Muscle of leg (tissue), 11 donors: Measurements from ENCODE around the gene MMP23B. TPM values are rescaled to one million over a fixed set of nuclear protein-coding genes. Genes with fewer than 3 reads are reported as not detected.

ENCODE experiments used
- DNase-seq: peaks from one replicate; pipeline ENCODE4 v3.0.0; 2013
- H3K27ac ChIP-seq: one replicate; pipeline ENCODE4 v1.5.1; 2013; ENCODE audit warnings: mild to moderate bottlenecking, low read length, control low read depth
- H3K27me3 ChIP-seq: one replicate; pipeline ENCODE4 v1.6.1; 2013; ENCODE audit warnings: low read length; ENCODE audit not compliant: control insufficient read depth, insufficient read depth
- H3K36me3 ChIP-seq: one replicate; pipeline ENCODE4 v1.6.1; 2013; ENCODE audit warnings: low read length; ENCODE audit not compliant: control insufficient read depth, insufficient read depth
- H3K4me1 ChIP-seq: one replicate; pipeline ENCODE4 v1.6.1; 2013; ENCODE audit warnings: low read length; ENCODE audit not compliant: control insufficient read depth, insufficient read depth
- H3K4me3 ChIP-seq: one replicate; pipeline ENCODE4 v1.5.1; 2013; ENCODE audit warnings: low read length, control low read depth
- H3K9me3 ChIP-seq: replicated peaks from 2 replicates; pipeline ENCODE4 v1.6.1; 2013; ENCODE audit warnings: low read depth, low read length; ENCODE audit not compliant: control insufficient read depth
- WGBS: methylation state at CpG from one replicate; pipeline ENCODE4 v1.1.5; 2013; ENCODE audit warnings: missing lambda C conversion rate; ENCODE audit not compliant: insufficient coverage; 5-methylcytosine and 5-hydroxymethylcytosine counted together
- polyA plus RNA-seq, 8 donors: library from polyadenylated mRNA; unstranded; fragments of 120-200 nt; gene quantifications; one replicate each; pipeline versions ENCODE4 v1.2.1 to v1.2.3, GENCODE V29; 2013; ENCODE audit warnings: inconsistent platforms in 1 of 8, low replicate concordance in 1 of 8; ENCODE audit not compliant: insufficient read length in 8 of 8, insufficient read depth in 1 of 8
- total RNA-seq: library from RNA; stranded (reverse); fragments of 120-200 nt; gene quantifications from one replicate; pipeline ENCODE4 v1.2.4, GENCODE V29; 2013

Gene MMP23B
- total and polyA plus RNA-seq, 9 donors = 27.6 to 55.6 (median 36.9) TPM

DNA sequence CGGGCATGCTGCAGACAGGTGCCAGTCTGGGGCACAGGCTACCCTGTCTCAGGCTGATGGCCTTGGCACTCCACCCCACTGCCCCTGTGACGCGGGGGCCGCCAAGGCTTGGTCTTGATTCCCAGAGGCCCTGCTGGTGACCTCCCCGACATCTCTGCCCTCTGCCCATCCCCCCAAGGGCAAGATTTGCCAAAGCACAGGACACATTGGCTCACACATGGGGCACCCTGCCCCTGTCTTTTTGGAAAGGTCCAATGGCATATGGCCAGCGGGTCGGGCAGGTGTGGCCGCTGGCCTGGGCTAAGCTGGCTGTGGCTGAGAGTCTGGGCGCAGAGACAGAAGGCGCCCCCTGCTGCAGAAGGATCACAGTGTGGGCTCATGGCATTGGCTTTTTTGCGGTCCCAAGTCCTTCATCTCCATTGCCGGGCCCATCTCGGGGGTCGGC lies 12.0 kb upstream of the MMP23B start:
- no peak overlapping the region for H3K4me3 ChIP-seq
- DNase-seq = no peak
- peaks cover 30% of the 10 kb centered on the region for H3K36me3 ChIP-seq
- H3K4me1 ChIP-seq = peaks cover 43% of the 10 kb centered on the region
- H3K27ac ChIP-seq = peak overlapping the region; percentile 69
- WGBS = 72% methylated on average over 12 of the region's 14 CpGs
- H3K27me3 ChIP-seq = no peaks in the 10 kb centered on the region
- H3K9me3 ChIP-seq = no peaks in the 10 kb centered on the region

DNA sequence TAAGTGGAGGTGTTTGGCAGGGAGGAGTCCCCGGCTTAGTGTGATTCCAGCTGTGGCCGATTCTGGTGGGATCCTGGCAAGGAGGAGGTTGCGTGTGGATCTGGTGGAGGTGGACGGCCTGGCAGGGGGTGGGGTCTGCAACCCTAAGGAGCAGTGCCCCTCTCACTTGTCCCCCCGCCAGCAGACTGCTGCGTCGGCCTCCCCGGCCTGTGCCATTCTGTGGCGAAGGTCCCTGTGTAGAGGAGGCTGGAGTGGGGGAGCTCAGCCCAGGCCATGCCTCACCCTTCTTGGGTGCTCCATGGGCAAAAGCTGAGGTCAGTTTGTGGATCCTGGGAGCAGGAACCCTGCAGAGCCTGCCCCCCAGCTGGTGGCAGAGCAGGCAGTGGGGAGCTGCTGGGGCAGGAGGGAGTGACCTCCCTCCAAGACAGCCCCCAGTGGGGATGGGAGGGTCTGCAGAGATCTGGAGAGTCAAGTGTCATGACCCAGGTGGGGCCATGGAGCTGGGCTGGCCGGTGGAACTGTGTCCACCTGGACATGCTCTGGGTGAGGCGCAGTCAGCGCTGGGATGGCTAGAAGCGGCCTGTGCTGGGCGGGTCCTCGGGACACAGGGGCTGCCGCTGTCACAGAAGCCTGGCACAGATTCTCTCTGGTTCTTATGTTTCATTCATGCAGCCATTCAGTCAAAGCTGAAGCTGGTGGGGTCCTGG lies 11.4 kb upstream of the MMP23B start:
- Histone ChIP-seq H3K9me3 (no peaks in the 10 kb centered on the region), H3K36me3 (peaks cover 36% of the 10 kb centered on the region), H3K27ac (peak overlapping the region; percentile 69), H3K4me3 (no peak overlapping the region), H3K4me1 (peaks cover 43% of the 10 kb centered on the region), H3K27me3 (no peaks in the 10 kb centered on the region)
- no peak for DNase-seq
- WGBS = 85% methylated on average over 10 of the region's 16 CpGs

DNA sequence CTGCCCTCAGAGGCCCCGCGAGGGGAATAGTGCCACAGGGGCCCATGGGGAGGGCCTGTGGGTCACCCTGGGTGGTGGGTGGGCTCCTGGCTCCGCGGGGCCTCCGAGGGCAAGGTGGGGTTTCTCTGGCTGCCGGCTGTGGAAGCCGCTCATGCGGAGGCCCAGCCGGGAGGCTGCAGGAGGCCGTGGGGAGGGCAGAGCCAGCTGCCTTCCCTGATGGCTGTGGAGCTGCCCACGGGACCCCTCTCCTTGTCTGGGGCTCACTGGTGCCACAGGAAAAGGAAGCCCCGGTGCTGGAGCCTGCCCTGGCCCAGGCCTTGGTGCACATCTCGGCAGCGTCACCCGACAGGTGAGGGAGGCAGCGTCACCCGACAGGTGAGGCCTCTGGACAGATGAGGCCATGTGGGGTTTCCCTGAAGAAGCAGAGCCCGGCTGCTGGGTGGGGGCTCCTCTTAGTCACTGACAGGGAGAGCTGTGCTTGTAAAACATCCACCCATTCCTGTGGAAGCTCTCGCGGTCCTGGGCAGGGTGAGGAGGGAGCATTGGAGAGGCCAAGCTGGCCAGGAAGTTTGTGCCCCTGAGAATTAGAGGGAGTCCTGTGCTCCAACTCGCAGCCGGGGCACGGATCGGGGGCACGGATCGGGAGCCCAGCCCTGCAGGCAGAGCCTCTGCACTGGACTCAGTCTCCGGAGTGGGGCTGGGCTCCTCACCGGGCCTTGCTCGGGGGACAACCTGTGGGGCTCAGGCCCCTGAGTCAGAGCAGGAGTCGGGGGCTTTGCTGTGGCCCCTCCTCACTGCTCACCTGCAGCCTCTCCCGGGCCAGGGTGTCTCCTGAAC lies 10.6 kb upstream of the MMP23B start:
- Histone ChIP-seq H3K27me3 (no peaks in the 10 kb centered on the region), H3K36me3 (peaks cover 36% of the 10 kb centered on the region), H3K4me3 (no peak overlapping the region), H3K4me1 (peaks cover 41% of the 10 kb centered on the region), H3K27ac (peak overlapping the region; percentile 69), H3K9me3 (no peaks in the 10 kb centered on the region)
- DNase-seq = no peak
- 64% methylated on average over 29 of the region's 31 CpGs for WGBS

DNA sequence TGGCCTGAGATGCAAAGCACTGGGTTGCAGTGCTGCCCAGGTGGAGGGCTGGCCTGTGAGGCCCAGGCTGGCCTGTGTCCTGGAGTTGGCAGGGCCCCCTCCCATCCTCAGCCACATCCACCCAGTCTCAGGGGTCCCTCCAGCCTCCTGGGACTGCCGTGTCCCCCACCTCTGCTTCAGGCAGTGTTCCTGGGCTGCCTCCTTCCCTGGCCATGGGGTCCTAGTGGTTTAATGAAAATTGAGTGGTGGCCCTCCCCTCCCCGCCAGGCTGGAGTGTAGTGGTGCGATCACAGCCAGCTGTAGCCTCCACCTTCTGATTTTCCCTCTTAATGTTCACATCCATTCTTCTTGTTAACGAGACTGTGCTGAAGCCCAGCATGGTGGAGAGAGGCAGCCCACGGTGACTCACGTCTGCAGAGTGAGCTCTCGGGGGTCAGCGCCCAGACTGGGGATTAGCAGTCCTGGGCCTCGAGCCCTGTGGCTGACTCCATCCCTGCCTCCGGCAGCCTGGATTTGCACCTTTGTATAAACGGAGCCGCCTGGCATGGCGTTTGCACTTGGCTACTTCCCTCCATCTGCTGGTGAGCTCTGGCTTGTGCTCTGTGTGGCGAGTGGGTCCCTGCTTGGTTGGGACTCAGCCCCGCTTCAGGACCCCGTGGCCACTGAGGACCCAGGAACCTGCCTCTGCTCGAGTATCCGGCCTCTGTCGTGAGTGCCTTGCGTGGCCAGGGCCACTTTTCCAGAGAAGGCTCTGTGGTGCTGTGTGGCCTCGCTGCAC lies 9.8 kb upstream of the MMP23B start:
- WGBS = 68% methylated on average over 19 of the region's 21 CpGs
- Histone ChIP-seq H3K4me1 (peaks cover 34% of the 10 kb centered on the region), H3K27ac (no peak overlapping the region), H3K4me3 (no peak overlapping the region), H3K27me3 (no peaks in the 10 kb centered on the region), H3K9me3 (no peaks in the 10 kb centered on the region), H3K36me3 (peaks cover 33% of the 10 kb centered on the region)
- DNase-seq = no peak

DNA sequence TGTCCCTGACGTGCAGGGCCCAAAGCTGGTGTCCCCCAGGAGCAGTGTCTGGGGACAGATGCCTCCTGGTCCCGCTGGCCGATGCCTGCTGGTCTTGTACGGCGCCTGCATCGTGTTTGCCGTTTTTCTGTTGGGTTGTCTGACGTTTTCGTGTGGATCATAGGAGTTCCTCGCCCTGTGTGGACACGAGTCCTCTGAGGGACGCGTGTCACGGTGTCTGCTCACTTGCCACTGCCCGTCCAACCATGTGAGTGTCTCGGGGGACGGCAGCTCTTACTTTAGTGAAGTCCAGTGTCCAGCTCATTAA lies 9.2 kb upstream of the MMP23B start:
- Histone ChIP-seq H3K36me3 (peaks cover 31% of the 10 kb centered on the region), H3K9me3 (no peaks in the 10 kb centered on the region), H3K4me3 (no peak overlapping the region), H3K27me3 (no peaks in the 10 kb centered on the region), H3K4me1 (peaks cover 34% of the 10 kb centered on the region), H3K27ac (no peak overlapping the region)
- 75% methylated on average over 11 of the region's 17 CpGs for WGBS
- no peak for DNase-seq

DNA sequence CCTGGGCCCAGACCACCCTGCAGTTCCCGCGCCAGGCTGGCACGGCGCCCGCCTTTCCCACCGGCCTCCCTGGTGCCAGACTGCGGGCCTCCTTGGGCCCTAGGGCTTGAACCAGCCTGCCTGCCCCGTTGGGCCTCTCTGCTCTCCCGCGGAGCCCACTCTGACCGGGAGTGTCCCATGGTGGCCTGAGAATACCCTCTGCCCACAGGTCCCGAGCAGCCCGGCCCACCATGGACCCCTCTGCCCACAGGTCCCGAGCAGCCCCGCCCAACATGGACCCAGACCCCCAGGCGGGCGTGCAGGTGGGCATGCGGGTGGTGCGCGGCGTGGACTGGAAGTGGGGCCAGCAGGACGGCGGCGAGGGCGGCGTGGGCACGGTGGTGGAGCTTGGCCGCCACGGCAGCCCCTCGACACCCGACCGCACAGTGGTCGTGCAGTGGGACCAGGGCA lies 8.8 kb upstream of the MMP23B start:
- DNase-seq = no peak
- Histone ChIP-seq H3K36me3 (peaks cover 30% of the 10 kb centered on the region), H3K27ac (no peak overlapping the region), H3K4me1 (peaks cover 34% of the 10 kb centered on the region), H3K4me3 (no peak overlapping the region), H3K9me3 (no peaks in the 10 kb centered on the region), H3K27me3 (no peaks in the 10 kb centered on the region)
- WGBS = 93% methylated on average over 33 of the region's 33 CpGs

DNA sequence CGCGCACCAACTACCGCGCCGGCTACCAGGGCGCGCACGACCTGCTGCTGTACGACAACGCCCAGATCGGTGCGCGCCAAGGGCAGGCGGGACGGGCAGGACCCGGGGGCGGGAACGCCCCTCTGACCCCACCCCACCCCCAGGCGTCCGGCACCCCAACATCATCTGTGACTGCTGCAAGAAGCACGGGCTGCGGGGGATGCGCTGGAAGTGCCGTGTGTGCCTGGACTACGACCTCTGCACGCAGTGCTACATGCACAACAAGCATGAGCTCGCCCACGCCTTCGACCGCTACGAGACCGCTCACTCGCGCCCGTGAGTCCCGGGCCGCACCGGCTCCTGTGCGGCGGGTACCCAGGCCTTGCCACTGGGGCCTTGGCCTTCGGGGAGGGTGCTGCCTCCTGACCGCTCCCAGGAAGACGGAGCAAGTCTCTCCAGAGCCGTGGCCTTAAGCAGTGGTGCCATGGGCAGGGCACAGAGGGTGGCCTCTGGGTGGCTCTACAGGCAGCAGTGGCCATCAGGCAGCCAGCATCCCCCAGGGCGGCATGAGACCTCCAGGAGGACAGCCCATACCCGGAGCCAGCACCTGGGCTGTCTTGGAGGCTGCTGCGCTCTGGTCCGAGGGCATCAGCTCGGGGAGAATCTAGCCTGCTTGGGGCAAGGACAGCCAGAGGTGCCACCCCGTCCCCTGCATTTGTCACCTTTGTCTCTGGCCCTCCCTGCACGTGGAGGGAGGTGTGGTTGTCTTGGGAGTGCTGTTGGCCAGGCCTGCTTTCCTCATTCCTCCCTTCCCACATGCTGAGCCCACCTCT lies 8.1 kb upstream of the MMP23B start:
- no peak for DNase-seq
- Histone ChIP-seq H3K4me1 (peaks cover 34% of the 10 kb centered on the region), H3K9me3 (no peaks in the 10 kb centered on the region), H3K36me3 (peaks cover 30% of the 10 kb centered on the region), H3K27ac (no peak overlapping the region), H3K27me3 (no peaks in the 10 kb centered on the region), H3K4me3 (no peak overlapping the region)
- 94% methylated on average over 31 of the region's 51 CpGs for WGBS

DNA sequence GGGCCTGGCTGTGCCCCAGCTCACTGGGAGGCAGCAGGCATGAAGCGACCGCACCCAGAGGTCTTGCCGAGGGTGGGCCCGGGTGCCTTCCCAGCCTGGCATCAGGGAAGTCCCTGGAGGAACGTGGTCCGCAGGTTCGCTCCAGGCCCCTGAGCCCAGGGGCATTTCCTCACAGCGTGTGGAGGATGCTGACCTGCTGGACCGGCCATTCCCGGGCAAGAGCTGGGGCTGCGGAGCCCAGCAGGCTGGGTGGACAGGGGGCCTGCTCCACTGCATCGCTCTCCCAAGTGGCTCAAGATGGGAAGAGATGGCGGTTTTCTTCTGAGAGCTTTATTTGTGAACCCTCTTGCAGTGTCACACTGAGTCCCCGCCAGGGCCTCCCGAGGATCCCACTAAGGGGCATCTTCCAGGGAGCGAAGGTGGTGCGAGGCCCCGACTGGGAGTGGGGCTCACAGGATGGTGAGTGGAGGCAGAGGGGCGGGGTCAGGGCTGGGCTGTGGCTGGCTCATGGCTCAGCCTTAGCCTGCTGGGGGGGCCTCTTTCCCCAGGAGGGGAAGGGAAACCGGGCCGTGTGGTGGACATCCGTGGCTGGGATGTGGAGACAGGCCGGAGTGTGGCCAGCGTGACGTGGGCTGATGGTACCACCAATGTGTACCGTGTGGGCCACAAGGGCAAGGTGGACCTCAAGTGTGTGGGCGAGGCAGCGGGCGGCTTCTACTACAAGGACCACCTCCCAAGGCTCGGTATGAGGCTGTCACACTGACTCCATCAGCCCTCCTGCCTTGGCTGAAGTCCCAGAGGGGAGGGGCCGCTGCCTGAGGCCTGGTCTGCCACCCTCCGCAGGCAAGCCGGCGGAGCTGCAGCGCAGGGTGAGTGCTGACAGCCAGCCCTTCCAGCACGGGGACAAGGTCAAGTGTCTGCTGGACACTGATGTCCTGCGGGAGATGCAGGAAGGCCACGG lies 7.2 kb upstream of the MMP23B start:
- Histone ChIP-seq H3K27me3 (no peaks in the 10 kb centered on the region), H3K36me3 (peaks cover 30% of the 10 kb centered on the region), H3K9me3 (no peaks in the 10 kb centered on the region), H3K4me1 (peaks cover 29% of the 10 kb centered on the region), H3K27ac (no peak overlapping the region), H3K4me3 (no peak overlapping the region)
- 72% methylated on average over 35 of the region's 38 CpGs for WGBS
- peak; percentile 60 for DNase-seq

DNA sequence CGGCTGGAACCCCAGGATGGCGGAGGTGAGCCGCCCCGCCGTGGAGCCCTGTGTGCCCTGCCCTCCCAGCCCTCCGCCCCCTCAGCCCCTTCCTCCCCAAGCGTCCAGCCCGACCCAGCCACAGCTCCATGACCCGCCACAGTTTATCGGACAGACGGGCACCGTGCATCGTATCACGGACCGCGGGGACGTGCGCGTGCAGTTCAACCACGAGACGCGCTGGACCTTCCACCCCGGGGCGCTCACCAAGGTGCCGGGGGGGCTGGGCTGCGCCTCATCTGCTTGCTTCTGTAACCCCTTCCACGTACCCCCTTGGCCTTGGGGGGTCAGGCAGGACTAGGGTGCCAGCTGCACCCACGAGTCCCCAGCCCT lies 6.6 kb upstream of the MMP23B start:
- WGBS = 84% methylated on average over 20 of the region's 28 CpGs
- no peak overlapping the region for H3K27ac ChIP-seq
- DNase-seq = no peak
- peaks cover 23% of the 10 kb centered on the region for H3K4me1 ChIP-seq
- H3K4me3 ChIP-seq = no peak overlapping the region
- peaks cover 30% of the 10 kb centered on the region for H3K36me3 ChIP-seq
- no peaks in the 10 kb centered on the region for H3K27me3 ChIP-seq
- no peaks in the 10 kb centered on the region for H3K9me3 ChIP-seq
